ENCODE measurements around the gene PGBD5.

PGBD5 gene

DNA sequence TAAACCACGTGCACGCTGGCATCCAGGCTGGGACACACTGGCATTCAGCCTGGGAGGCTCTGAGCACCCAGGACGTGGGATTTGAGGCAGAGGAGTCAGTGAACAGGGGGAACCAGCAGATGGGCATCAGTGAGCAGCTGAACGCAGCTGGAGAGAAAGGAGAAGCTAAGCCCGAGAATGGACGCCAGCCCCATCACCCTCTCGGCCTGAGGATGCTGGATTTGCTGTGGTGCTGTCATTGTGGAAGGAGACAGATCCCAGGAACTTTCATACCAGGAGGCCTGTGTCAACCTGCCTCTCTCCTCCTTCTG, 132.8 kb downstream of the PGBD5 start:
- Histone ChIP-seq H3K9me3 (ENCODE audit: low read depth, low read length) (no peaks in the 10 kb centered on the region), H3K4me3 (no peak overlapping the region), H3K27ac (no peak overlapping the region), H3K36me3 (ENCODE audit: insufficient read depth, low read length) (no peaks in the 10 kb centered on the region), H3K9ac (ENCODE audit: insufficient read length) (no peak overlapping the region)
- no peak for TF ChIP-seq POLR2AphosphoS5 (IDR thresholded peaks at IDR 0.05; ENCODE audit: borderline replicate concordance, low read depth, low read length)
- no peak for TF ChIP-seq FOXP2 (optimal IDR thresholded peaks at IDR 0.05; ENCODE audit: control extremely low read depth, extremely low read length, insufficient read depth)
- no peak for TF ChIP-seq EZH2 (IDR thresholded peaks at IDR 0.05)
- DNase-seq (ENCODE audit: low read depth, low spot score): no peak

DNA sequence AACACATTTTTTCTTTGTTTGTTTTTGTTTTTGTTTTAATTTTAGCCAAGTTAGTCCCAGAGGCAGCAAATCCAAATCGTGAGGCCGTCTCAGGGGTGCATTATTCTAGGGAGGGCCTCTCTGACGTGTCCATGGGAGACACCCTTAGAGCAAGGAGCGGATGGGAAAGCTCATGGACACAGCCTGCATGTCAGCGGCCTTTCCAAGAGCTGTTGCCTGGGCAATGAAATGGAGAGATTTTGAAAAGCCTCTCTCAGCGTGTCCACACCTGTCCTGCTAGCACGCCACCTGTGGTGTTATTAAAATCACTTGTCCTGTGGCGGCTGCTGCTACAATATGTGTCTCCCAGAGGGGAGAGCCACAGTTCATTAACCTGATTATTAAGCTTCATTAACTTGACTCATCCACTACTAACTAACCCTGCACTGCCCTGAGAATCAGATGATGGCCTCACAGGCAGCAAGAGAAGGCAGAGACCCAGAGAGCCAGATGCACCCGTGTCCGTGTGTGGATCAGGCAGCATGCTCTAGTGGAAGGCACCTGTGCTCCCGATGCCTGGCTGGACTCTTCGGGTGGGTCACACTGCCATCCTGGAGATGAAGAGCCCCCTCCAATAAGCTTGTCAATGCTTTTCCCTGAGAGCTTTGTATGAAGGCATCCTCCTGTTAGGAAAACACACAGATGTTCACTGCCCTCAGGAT, 133.3 kb downstream of the PGBD5 start:
- Histone ChIP-seq H3K9ac (ENCODE audit: insufficient read length) (no peak overlapping the region), H3K27ac (no peak overlapping the region), H3K4me3 (no peak overlapping the region), H3K9me3 (ENCODE audit: low read depth, low read length) (no peaks in the 10 kb centered on the region), H3K36me3 (ENCODE audit: insufficient read depth, low read length) (no peaks in the 10 kb centered on the region)
- no peak for DNase-seq (ENCODE audit: low read depth, low spot score)
- no peak for TF ChIP-seq EZH2 (IDR thresholded peaks at IDR 0.05)
- no peak for TF ChIP-seq FOXP2 (optimal IDR thresholded peaks at IDR 0.05; ENCODE audit: control extremely low read depth, extremely low read length, insufficient read depth)
- TF ChIP-seq POLR2AphosphoS5 (IDR thresholded peaks at IDR 0.05; ENCODE audit: borderline replicate concordance, low read depth, low read length): no peak

DNA sequence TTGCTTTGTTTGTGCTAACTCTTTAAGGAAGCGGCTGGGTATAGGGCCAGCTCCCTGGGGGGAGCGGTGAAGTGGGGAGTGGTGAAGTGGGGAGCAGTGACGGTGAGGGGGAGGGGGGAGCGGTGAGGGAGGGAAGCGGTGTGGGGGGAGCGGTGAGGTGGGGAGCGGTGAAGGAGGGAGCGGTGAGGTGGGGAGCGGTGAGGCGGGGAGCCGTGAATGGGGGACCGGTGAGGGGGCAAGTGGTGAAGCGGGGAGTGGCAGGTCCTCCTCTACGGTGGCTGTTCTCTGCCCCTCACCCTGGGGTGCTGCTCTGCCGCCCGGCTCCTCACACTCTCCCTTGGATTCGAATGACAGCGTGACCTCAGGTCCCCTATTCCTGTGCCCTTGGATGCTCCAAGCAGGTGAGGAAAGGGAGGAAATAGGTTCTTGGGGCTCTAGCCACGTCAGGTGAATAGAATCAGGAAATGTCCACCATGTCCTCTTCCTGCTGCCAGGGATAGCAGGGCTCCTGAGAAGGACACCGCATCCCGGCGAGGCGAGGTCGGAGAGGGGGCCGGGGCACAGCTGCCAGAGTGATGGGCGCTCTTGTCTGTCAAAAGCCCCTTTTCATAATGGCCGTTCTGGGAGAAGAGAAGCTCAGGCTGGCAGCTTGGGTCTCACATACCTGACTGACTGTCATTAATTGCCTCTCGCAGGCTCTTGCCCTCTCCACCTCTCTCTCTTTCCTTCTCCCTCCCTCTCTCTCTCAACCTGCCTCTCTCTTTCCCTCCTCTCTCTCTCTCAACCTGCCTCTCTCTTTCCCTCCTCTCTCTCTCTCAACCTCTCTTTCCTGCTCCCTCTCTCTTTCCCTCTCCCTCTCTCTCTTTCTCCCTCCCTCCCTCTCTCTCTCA, 134.2 kb downstream of the PGBD5 start:
- Histone ChIP-seq H3K9me3 (ENCODE audit: low read depth, low read length) (no peaks in the 10 kb centered on the region), H3K4me3 (no peak overlapping the region), H3K27ac (no peak overlapping the region), H3K36me3 (ENCODE audit: insufficient read depth, low read length) (no peaks in the 10 kb centered on the region), H3K9ac (ENCODE audit: insufficient read length) (no peak overlapping the region)
- TF ChIP-seq EZH2 (IDR thresholded peaks at IDR 0.05) (no peak), POLR2AphosphoS5 (IDR thresholded peaks at IDR 0.05; ENCODE audit: borderline replicate concordance, low read depth, low read length) (no peak), FOXP2 (optimal IDR thresholded peaks at IDR 0.05; ENCODE audit: control extremely low read depth, extremely low read length, insufficient read depth) (no peak)
- DNase-seq (ENCODE audit: low read depth, low spot score): no peak

DNA sequence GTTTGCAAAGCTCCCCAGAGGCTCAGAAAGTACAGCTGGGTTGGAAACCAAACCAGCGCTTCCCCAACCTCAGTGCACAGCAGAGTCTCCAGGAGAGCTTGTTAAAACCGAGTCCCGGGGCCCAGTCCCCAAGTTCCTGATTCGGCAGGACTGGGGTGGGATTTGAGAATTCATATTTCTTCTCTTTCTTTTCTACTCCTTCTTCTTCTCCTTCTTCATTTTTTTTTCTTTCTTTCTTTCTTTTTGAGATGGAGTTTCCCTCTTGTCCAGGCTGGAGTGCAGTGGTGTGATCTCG, 136.8 kb downstream of the PGBD5 start:
- Histone ChIP-seq H3K27ac (no peak overlapping the region), H3K36me3 (ENCODE audit: insufficient read depth, low read length) (no peaks in the 10 kb centered on the region), H3K4me3 (no peak overlapping the region), H3K9ac (ENCODE audit: insufficient read length) (no peak overlapping the region), H3K9me3 (ENCODE audit: low read depth, low read length) (no peaks in the 10 kb centered on the region)
- no peak for DNase-seq (ENCODE audit: low read depth, low spot score)
- no peak for TF ChIP-seq POLR2AphosphoS5 (IDR thresholded peaks at IDR 0.05; ENCODE audit: borderline replicate concordance, low read depth, low read length)
- TF ChIP-seq FOXP2 (optimal IDR thresholded peaks at IDR 0.05; ENCODE audit: control extremely low read depth, extremely low read length, insufficient read depth): no peak
- TF ChIP-seq EZH2 (IDR thresholded peaks at IDR 0.05): no peak

DNA sequence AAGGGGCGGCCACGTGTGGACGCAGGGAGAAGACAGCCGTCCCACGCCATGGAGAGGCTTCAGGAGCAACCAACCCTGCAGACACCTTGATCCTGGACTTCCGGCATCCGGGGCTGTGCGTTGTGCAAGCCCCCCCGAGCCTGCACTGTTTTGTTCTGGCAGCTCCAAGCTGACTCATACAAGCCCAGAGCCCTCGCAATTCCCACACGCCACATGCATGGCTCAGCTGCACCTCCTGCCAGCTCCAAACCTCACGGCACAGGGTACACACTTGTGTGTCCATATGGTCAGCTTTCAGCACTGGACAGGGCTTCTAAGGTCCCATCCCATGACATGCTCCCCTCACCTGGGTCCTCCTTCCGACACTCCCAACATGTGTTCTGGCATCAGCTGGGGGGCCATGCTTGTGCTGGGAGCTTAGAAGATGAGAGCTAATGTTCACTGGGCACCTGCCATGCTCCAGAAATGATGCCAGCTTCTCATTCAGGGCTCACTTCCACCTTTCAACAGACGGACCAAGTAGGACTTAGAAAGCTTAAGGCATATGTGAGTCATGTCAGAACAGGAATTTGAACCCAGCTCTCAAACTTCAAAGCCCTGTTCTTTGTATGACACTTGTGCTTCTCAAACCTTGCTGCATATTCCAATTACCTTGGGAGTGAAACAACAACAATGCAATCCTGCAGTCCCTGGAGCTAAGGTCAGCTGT, 137.3 kb downstream of the PGBD5 start:
- H3K36me3 ChIP-seq (ENCODE audit: insufficient read depth, low read length): no peaks in the 10 kb centered on the region
- no peak for TF ChIP-seq EZH2 (IDR thresholded peaks at IDR 0.05)
- no peak for TF ChIP-seq FOXP2 (optimal IDR thresholded peaks at IDR 0.05; ENCODE audit: control extremely low read depth, extremely low read length, insufficient read depth)
- TF ChIP-seq POLR2AphosphoS5 (IDR thresholded peaks at IDR 0.05; ENCODE audit: borderline replicate concordance, low read depth, low read length): no peak
- no peak for DNase-seq (ENCODE audit: low read depth, low spot score)
- no peaks in the 10 kb centered on the region for H3K9me3 ChIP-seq (ENCODE audit: low read depth, low read length)
- H3K27ac ChIP-seq: no peak overlapping the region
- no peak overlapping the region for H3K9ac ChIP-seq (ENCODE audit: insufficient read length)
- no peak overlapping the region for H3K4me3 ChIP-seq

DNA sequence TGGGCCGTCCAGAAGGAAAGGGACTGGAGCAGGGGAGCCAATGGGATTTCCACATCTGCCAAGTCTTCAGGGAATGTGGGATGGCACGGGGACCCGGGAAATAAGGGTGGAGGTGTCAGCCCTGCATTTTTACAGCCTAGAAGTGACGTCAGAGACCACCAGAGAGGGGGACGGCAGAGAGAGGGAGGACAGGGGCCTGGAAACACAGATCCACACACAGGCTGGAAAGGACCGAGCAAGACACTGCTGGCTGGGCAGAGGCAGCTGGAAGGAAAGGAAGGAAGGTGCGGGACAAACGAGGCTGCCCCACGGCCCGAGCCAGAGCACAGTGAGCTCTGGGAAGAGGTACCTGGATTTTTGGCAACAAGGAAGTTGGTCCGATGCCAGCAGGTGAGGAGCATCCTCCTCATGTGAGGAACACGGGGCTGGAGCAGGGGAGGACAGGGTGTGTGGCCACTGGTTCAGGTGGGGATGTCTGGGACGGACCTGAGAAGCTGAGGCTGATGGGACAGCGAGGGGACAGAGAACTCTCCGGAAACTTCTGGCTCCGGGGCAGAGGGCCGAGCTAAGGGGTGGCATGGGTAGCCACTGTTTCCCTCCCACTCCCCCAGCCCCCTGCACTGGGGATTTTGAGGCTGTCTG, 138.3 kb downstream of the PGBD5 start:
- DNase-seq (ENCODE audit: low read depth, low spot score): no peak
- no peak overlapping the region for H3K27ac ChIP-seq
- TF ChIP-seq FOXP2 (optimal IDR thresholded peaks at IDR 0.05; ENCODE audit: control extremely low read depth, extremely low read length, insufficient read depth): no peak
- TF ChIP-seq EZH2 (IDR thresholded peaks at IDR 0.05): no peak
- TF ChIP-seq POLR2AphosphoS5 (IDR thresholded peaks at IDR 0.05; ENCODE audit: borderline replicate concordance, low read depth, low read length): no peak
- H3K4me3 ChIP-seq: no peak overlapping the region
- H3K9me3 ChIP-seq (ENCODE audit: low read depth, low read length): no peaks in the 10 kb centered on the region
- H3K9ac ChIP-seq (ENCODE audit: insufficient read length): no peak overlapping the region
- H3K36me3 ChIP-seq (ENCODE audit: insufficient read depth, low read length): no peaks in the 10 kb centered on the region

DNA sequence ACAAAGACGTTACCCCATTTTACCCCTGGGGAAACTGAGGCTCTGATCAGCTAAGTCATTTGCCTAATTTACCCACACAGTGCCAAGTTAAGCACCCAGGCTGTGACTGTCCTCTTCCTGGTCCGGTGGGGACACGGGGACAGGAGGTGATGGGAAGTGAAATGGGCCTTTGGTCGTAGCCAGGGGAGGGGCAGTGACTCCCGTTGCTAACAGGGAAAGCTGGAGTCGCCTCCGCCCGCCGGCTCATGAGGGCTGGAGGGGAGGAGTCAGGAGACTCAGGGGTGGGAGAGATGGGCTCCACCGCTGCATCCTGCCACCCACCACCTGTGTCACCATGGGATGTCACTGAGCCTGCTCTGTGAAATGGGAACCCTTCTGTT, 139.3 kb downstream of the PGBD5 start:
- no peak for DNase-seq (ENCODE audit: low read depth, low spot score)
- no peak overlapping the region for H3K27ac ChIP-seq
- H3K9ac ChIP-seq (ENCODE audit: insufficient read length): no peak overlapping the region
- H3K36me3 ChIP-seq (ENCODE audit: insufficient read depth, low read length): no peaks in the 10 kb centered on the region
- H3K9me3 ChIP-seq (ENCODE audit: low read depth, low read length): no peaks in the 10 kb centered on the region
- no peak for TF ChIP-seq FOXP2 (optimal IDR thresholded peaks at IDR 0.05; ENCODE audit: control extremely low read depth, extremely low read length, insufficient read depth)
- H3K4me3 ChIP-seq: no peak overlapping the region
